WTC11 (cell line): ENCODE data around the gene TLE2.

ENCODE experiments used
- CBFB ChIP-seq: sonication (generic); formaldehyde crosslinking; IDR thresholded peaks from 2 replicates; pipeline ENCODE4 v1.8.1; 2022; ENCODE audit warnings: mild to moderate bottlenecking, low read depth, missing genetic modification reagents
- ESRRA ChIP-seq: sonication (generic); formaldehyde crosslinking; IDR thresholded peaks from 2 replicates; pipeline ENCODE4 v1.8.1; 2022; ENCODE audit warnings: mild to moderate bottlenecking, missing genetic modification reagents, borderline replicate concordance
- FOXK1 ChIP-seq: sonication (generic); formaldehyde crosslinking; IDR thresholded peaks from 2 replicates; pipeline ENCODE4 v1.8.0; 2022; ENCODE audit warnings: mild to moderate bottlenecking, moderate library complexity, missing genetic modification reagents
- JUN ChIP-seq: sonication (generic); formaldehyde crosslinking; IDR thresholded peaks from 2 replicates; pipeline ENCODE4 v1.8.0; 2023; ENCODE audit warnings: mild to moderate bottlenecking, missing genetic modification reagents
- PRDM15 ChIP-seq: sonication (generic); formaldehyde crosslinking; IDR thresholded peaks from 2 replicates; pipeline ENCODE4 v1.8.0; 2022; ENCODE audit warnings: missing genetic modification reagents
- SP1 ChIP-seq: sonication (generic); formaldehyde crosslinking; conservative IDR thresholded peaks from 2 replicates; pipeline ENCODE4 v1.8.1; 2022; ENCODE audit warnings: missing genetic modification reagents
- TF ChIP-seq, protein P1 (sequence below): fragments of 200-600 bp; IDR thresholded peaks from 2 replicates; pipeline ENCODE4 v1.8.0; 2022; ENCODE audit warnings: antibody characterized with exemption
- TF ChIP-seq, protein P2 (sequence below): sonication (generic); formaldehyde crosslinking; IDR thresholded peaks from 2 replicates; pipeline ENCODE4 v1.8.1; 2023; ENCODE audit warnings: mild to moderate bottlenecking, moderate library complexity, missing genetic modification reagents
- TF ChIP-seq, protein P3 (sequence below): sonication (generic); formaldehyde crosslinking; IDR thresholded peaks from 2 replicates; pipeline ENCODE4 v1.8.0; 2022; ENCODE audit warnings: mild to moderate bottlenecking, missing genetic modification reagents
- TF ChIP-seq, protein P4 (sequence below): fragments of 250-450 bp; sonication (Bioruptor Pico); IDR thresholded peaks from 2 replicates; pipeline ENCODE4 v1.9.0; 2021; ENCODE audit warnings: moderate library complexity, mild to moderate bottlenecking, inconsistent platforms, borderline replicate concordance
- TF ChIP-seq, protein P5 (sequence below): sonication (generic); formaldehyde crosslinking; IDR thresholded peaks from 2 replicates; pipeline ENCODE4 v1.8.1; 2023; ENCODE audit warnings: mild to moderate bottlenecking, missing genetic modification reagents, moderate library complexity
- TF ChIP-seq, protein P6 (sequence below): sonication (generic); formaldehyde crosslinking; IDR thresholded peaks from 2 replicates; pipeline ENCODE4 v1.8.0; 2022; ENCODE audit warnings: mild to moderate bottlenecking, missing genetic modification reagents

DNA sequence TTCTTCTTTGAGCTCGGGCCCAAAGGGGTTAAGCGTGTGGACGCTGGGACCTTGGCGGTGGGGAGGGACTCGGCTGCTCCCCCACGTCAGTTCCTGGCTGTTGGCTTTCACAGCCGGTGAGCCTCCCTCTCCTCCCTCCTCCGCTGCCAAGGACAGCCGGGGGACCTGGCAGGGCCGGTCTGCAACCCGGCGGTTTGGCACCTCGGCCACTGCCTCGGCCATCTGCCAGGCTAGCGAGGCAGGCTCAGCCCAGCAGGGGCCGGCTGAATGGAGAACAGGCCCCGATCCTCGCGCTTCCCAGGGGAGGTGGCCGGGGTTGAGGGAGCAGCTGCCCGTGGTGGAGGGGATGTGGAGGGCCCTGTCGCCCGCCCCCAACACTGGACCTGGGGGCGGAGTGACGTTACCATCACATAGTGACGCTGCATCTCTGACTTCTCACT is 28.2 kb upstream of the TLE2 start:
- TF ChIP-seq, protein P1, sequence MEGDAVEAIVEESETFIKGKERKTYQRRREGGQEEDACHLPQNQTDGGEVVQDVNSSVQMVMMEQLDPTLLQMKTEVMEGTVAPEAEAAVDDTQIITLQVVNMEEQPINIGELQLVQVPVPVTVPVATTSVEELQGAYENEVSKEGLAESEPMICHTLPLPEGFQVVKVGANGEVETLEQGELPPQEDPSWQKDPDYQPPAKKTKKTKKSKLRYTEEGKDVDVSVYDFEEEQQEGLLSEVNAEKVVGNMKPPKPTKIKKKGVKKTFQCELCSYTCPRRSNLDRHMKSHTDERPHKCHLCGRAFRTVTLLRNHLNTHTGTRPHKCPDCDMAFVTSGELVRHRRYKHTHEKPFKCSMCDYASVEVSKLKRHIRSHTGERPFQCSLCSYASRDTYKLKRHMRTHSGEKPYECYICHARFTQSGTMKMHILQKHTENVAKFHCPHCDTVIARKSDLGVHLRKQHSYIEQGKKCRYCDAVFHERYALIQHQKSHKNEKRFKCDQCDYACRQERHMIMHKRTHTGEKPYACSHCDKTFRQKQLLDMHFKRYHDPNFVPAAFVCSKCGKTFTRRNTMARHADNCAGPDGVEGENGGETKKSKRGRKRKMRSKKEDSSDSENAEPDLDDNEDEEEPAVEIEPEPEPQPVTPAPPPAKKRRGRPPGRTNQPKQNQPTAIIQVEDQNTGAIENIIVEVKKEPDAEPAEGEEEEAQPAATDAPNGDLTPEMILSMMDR: no peak
- no peak for TF ChIP-seq CBFB (CRISPR knock-in tag)
- no peak for TF ChIP-seq ESRRA (CRISPR knock-in tag)
- TF ChIP-seq, protein P2, sequence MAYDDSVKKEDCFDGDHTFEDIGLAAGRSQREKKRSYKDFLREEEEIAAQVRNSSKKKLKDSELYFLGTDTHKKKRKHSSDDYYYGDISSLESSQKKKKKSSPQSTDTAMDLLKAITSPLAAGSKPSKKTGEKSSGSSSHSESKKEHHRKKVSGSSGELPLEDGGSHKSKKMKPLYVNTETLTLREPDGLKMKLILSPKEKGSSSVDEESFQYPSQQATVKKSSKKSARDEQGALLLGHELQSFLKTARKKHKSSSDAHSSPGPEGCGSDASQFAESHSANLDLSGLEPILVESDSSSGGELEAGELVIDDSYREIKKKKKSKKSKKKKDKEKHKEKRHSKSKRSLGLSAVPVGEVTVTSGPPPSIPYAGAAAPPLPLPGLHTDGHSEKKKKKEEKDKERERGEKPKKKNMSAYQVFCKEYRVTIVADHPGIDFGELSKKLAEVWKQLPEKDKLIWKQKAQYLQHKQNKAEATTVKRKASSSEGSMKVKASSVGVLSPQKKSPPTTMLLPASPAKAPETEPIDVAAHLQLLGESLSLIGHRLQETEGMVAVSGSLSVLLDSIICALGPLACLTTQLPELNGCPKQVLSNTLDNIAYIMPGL (CRISPR knock-in tag): no peak
- TF ChIP-seq, protein P3, sequence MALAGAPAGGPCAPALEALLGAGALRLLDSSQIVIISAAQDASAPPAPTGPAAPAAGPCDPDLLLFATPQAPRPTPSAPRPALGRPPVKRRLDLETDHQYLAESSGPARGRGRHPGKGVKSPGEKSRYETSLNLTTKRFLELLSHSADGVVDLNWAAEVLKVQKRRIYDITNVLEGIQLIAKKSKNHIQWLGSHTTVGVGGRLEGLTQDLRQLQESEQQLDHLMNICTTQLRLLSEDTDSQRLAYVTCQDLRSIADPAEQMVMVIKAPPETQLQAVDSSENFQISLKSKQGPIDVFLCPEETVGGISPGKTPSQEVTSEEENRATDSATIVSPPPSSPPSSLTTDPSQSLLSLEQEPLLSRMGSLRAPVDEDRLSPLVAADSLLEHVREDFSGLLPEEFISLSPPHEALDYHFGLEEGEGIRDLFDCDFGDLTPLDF (CRISPR knock-in tag): no peak
- TF ChIP-seq, protein P4, sequence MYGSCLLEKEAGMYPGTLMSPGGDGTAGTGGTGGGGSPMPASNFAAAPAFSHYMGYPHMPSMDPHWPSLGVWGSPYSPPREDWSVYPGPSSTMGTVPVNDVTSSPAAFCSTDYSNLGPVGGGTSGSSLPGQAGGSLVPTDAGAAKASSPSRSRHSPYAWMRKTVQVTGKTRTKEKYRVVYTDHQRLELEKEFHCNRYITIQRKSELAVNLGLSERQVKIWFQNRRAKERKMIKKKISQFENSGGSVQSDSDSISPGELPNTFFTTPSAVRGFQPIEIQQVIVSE: no peak
- TF ChIP-seq SP1 (CRISPR knock-in tag): no peak
- TF ChIP-seq, protein P5, sequence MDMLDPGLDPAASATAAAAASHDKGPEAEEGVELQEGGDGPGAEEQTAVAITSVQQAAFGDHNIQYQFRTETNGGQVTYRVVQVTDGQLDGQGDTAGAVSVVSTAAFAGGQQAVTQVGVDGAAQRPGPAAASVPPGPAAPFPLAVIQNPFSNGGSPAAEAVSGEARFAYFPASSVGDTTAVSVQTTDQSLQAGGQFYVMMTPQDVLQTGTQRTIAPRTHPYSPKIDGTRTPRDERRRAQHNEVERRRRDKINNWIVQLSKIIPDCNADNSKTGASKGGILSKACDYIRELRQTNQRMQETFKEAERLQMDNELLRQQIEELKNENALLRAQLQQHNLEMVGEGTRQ (CRISPR knock-in tag): no peak
- no peak for TF ChIP-seq FOXK1 (CRISPR knock-in tag)
- TF ChIP-seq PRDM15 (CRISPR knock-in tag): no peak
- TF ChIP-seq, protein P6, sequence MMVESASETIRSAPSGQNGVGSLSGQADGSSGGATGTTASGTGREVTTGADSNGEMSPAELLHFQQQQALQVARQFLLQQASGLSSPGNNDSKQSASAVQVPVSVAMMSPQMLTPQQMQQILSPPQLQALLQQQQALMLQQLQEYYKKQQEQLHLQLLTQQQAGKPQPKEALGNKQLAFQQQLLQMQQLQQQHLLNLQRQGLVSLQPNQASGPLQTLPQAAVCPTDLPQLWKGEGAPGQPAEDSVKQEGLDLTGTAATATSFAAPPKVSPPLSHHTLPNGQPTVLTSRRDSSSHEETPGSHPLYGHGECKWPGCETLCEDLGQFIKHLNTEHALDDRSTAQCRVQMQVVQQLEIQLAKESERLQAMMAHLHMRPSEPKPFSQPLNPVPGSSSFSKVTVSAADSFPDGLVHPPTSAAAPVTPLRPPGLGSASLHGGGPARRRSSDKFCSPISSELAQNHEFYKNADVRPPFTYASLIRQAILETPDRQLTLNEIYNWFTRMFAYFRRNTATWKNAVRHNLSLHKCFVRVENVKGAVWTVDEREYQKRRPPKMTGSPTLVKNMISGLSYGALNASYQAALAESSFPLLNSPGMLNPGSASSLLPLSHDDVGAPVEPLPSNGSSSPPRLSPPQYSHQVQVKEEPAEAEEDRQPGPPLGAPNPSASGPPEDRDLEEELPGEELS (CRISPR knock-in tag): no peak
- TF ChIP-seq JUN: no peak
